H1 (cell line): ENCODE measurements around the gene SPATS2. TPM values are rescaled to one million over a fixed set of nuclear protein-coding genes. Genes with fewer than 3 reads are reported as not detected.
A peak's percentile ranks its signal among the peaks of the same experiment; 100 is the strongest.

Experiments
- CTCF ChIA-PET: fragments of 300-600 bp; sonication (Branson Sonifier 250); formaldehyde crosslinking; loops from one replicate; lab custom pipeline; 2021; ENCODE audit not compliant: partially characterized antibody; lab: Charles Lee
- POLR2A ChIA-PET: fragments of 300-600 bp; sonication (Branson Sonifier 250); formaldehyde crosslinking; loops from one replicate; lab custom pipeline; 2021; ENCODE audit warnings: inconsistent platforms; ENCODE audit not compliant: partially characterized antibody; lab: Charles Lee
- DNase-seq, 2 experiments: peaks; one replicate each; pipeline versions ENCODE4 v3.0.0 to v3.0.0-alpha.2; 2010 to 2022; ENCODE audit warnings: low spot score in 2 of 2, low read depth in 1 of 2, mixed read lengths in 1 of 2
- FAIRE-seq: peaks from 2 replicates; lab custom pipeline; 2011; peaks lifted over from hg19 to GRCh38; lab: Jason Lieb, UNC
- H2AFZ ChIP-seq: 2 replicates; pipeline ENCODE4 v1.8.1; 2012; ENCODE audit warnings: low read length, inconsistent platforms
- H2AK5ac ChIP-seq: 2 replicates; pipeline ENCODE4 v1.6.1; 2013; ENCODE audit warnings: low read depth, low read length
- H2BK120ac ChIP-seq: replicated peaks from 2 replicates; pipeline ENCODE3; 2013; ENCODE audit warnings: low read depth, low read length, inconsistent platforms
- H2BK12ac ChIP-seq: 2 replicates; pipeline ENCODE4 v1.6.1; 2013; ENCODE audit warnings: low read depth, low read length
- H2BK15ac ChIP-seq: 2 replicates; pipeline ENCODE4 v1.6.1; 2013; ENCODE audit warnings: low read length
- H2BK20ac ChIP-seq: 2 replicates; pipeline ENCODE4 v1.6.1; 2013; ENCODE audit warnings: low read length
- H2BK5ac ChIP-seq: 2 replicates; pipeline ENCODE4 v1.6.1; 2013; ENCODE audit warnings: low read depth, low read length
- H3K14ac ChIP-seq: 2 replicates; pipeline ENCODE4 v1.6.1; 2013; ENCODE audit warnings: inconsistent platforms; ENCODE audit not compliant: insufficient read length
- H3K18ac ChIP-seq: 2 replicates; pipeline ENCODE4 v1.6.1; 2013; ENCODE audit warnings: low read length; ENCODE audit errors: extremely low read depth
- H3K23ac ChIP-seq: 2 replicates; pipeline ENCODE4 v1.6.1; 2013; ENCODE audit warnings: inconsistent platforms; ENCODE audit not compliant: insufficient read length
- H3K23me2 ChIP-seq: 2 replicates; pipeline ENCODE4 v1.6.1; 2013; ENCODE audit warnings: low read depth, low read length
- H3K27ac ChIP-seq: 2 replicates; pipeline ENCODE4 v1.6.1; 2011; ENCODE audit warnings: low read depth, low read length, inconsistent platforms
- H3K27me3 ChIP-seq, 4 experiments: replicated peaks in 1 of 4; 1 replicate in 1 of 4; 2 replicates in 3 of 4; pipeline versions ENCODE4 v1.6.1 to v1.8.1; 2011 to 2013; ENCODE audit warnings: low read length in 3 of 4, mild to moderate bottlenecking in 3 of 4, inconsistent platforms in 2 of 4, mixed read lengths in 2 of 4, moderate library complexity in 1 of 4; ENCODE audit not compliant: control insufficient read depth in 3 of 4, insufficient read depth in 3 of 4; ENCODE audit errors: extremely low read depth in 1 of 4
- H3K36me3 ChIP-seq, 4 experiments: 2 replicates each; pipeline versions ENCODE4 v1.6.1 to v1.8.1; 2011 to 2013; ENCODE audit warnings: mild to moderate bottlenecking in 4 of 4, low read length in 3 of 4, moderate library complexity in 2 of 4, control low read depth in 1 of 4, inconsistent platforms in 1 of 4; ENCODE audit not compliant: insufficient read depth in 4 of 4, control insufficient read depth in 2 of 4
- H3K4ac ChIP-seq: replicated peaks from 2 replicates; pipeline ENCODE3; 2013; ENCODE audit warnings: low read length, low read depth, mixed read lengths, inconsistent platforms; ENCODE audit not compliant: insufficient read length
- H3K4me1 ChIP-seq, 4 experiments: replicated peaks in 1 of 4; 1 replicate in 1 of 4; 2 replicates in 3 of 4; pipeline versions ENCODE4 v1.6.1 to v1.8.1; 2011 to 2013; ENCODE audit warnings: low read length in 3 of 4, inconsistent platforms in 2 of 4, mixed read lengths in 1 of 4; ENCODE audit not compliant: insufficient read depth in 4 of 4, control insufficient read depth in 3 of 4
- H3K4me2 ChIP-seq, 2 experiments: 2 replicates each; pipeline versions ENCODE4 v1.6.1 to v1.8.1; 2011 to 2013; ENCODE audit warnings: low read depth in 2 of 2, low read length in 2 of 2, control low read depth in 1 of 2, inconsistent platforms in 1 of 2, mild to moderate bottlenecking in 1 of 2; ENCODE audit not compliant: insufficient read depth in 1 of 2
- H3K4me3 ChIP-seq, 4 experiments: fragments of 200-600, 300-600 bp in 1 of 4; sonication (generic), shearing (Covaris generic), sonication (Bioruptor Twin) in 1 of 4; 2 replicates each; pipeline versions ENCODE4 v1.5.1 to v1.8.1; 2011 to 2016; ENCODE audit warnings: low read length in 4 of 4, low read depth in 3 of 4, control low read depth in 2 of 4, inconsistent platforms in 2 of 4, mild to moderate bottlenecking in 2 of 4, mixed read lengths in 1 of 4, moderate library complexity in 1 of 4; ENCODE audit not compliant: insufficient read depth in 2 of 4; ENCODE audit errors: extremely low read depth in 1 of 4
- H3K56ac ChIP-seq: replicated peaks from 2 replicates; pipeline ENCODE3; 2013; ENCODE audit warnings: low read depth, mild to moderate bottlenecking, mixed read lengths, low read length, inconsistent platforms; ENCODE audit not compliant: insufficient read length
- H3K79me1 ChIP-seq: 2 replicates; pipeline ENCODE4 v1.6.1; 2013; ENCODE audit warnings: low read depth, low read length, control low read depth
- H3K79me2 ChIP-seq, 2 experiments: 2 replicates each; pipeline versions ENCODE4 v1.6.1 to v1.8.1; 2012 to 2013; ENCODE audit warnings: low read length in 2 of 2, mild to moderate bottlenecking in 2 of 2, inconsistent platforms in 1 of 2; ENCODE audit not compliant: insufficient read depth in 2 of 2, control insufficient read depth in 1 of 2
- H3K9ac ChIP-seq, 4 experiments: replicated peaks in 1 of 4; 1 replicate in 1 of 4; 2 replicates in 3 of 4; pipeline versions ENCODE4 v1.6.1 to v1.8.1; 2011 to 2013; ENCODE audit warnings: low read depth in 3 of 4, low read length in 3 of 4, control low read depth in 2 of 4, mild to moderate bottlenecking in 2 of 4, moderate library complexity in 2 of 4, inconsistent platforms in 1 of 4; ENCODE audit errors: extremely low read depth in 1 of 4
- H3K9me3 ChIP-seq, 2 experiments: 2 replicates each; pipeline versions ENCODE4 v1.6.1 to v1.8.1; 2012 to 2013; ENCODE audit warnings: mild to moderate bottlenecking in 2 of 2, moderate library complexity in 2 of 2, control low read depth in 1 of 2, inconsistent platforms in 1 of 2, low read depth in 1 of 2, low read length in 1 of 2, mixed read lengths in 1 of 2; ENCODE audit not compliant: insufficient read depth in 2 of 2
- H4K20me1 ChIP-seq, 2 experiments: replicated peaks in 1 of 2; 2 replicates each; pipeline versions ENCODE3 to v1.8.1; 2011 to 2013; ENCODE audit warnings: inconsistent platforms in 2 of 2, low read length in 2 of 2, mild to moderate bottlenecking in 1 of 2; ENCODE audit not compliant: insufficient read depth in 2 of 2, control insufficient read depth in 1 of 2
- H4K5ac ChIP-seq: 2 replicates; pipeline ENCODE4 v1.6.1; 2013; ENCODE audit warnings: low read length, low read depth, mixed read lengths, inconsistent platforms; ENCODE audit not compliant: insufficient read length
- H4K8ac ChIP-seq: 2 replicates; pipeline ENCODE4 v1.8.0; 2013; ENCODE audit warnings: mild to moderate bottlenecking, moderate library complexity, low read length, inconsistent platforms; ENCODE audit not compliant: insufficient read depth; ENCODE audit errors: extremely low read depth
- H4K91ac ChIP-seq: replicated peaks from 2 replicates; pipeline ENCODE3; 2013; ENCODE audit warnings: low read length, mixed read lengths, inconsistent platforms; ENCODE audit not compliant: insufficient read length
- ASH2L ChIP-seq: fragments of 200-600, 300-600 bp; sonication (generic); IDR thresholded peaks from one replicate; pipeline ENCODE4 v1.7.1; 2017; ENCODE audit warnings: low read length
- EP300 ChIP-seq, 2 experiments: IDR thresholded peaks; 1 replicate in 1 of 2; 2 replicates in 1 of 2; pipeline ENCODE4 v1.6.1; 2011 to 2012; ENCODE audit warnings: low read depth in 2 of 2, low read length in 2 of 2, mild to moderate bottlenecking in 2 of 2, borderline replicate concordance in 1 of 2, inconsistent platforms in 1 of 2, moderate library complexity in 1 of 2
- FOSL1 ChIP-seq: IDR thresholded peaks from 2 replicates; pipeline ENCODE4 v1.6.1; 2011; ENCODE audit warnings: mild to moderate bottlenecking, low read depth, low read length, moderate library complexity; ENCODE audit not compliant: insufficient read depth
- HDAC2 ChIP-seq, 2 experiments: fragments of 300-600 bp in 1 of 2; sonication (generic) in 1 of 2; IDR thresholded peaks; 2 replicates each; pipeline ENCODE4 v1.6.1; 2011 to 2012; ENCODE audit warnings: low read depth in 2 of 2, low read length in 2 of 2, mild to moderate bottlenecking in 2 of 2, moderate library complexity in 2 of 2, borderline replicate concordance in 1 of 2, inconsistent platforms in 1 of 2
- JUN ChIP-seq: IDR thresholded peaks from 2 replicates; pipeline ENCODE4 v1.6.1; 2011; ENCODE audit warnings: low read depth, mild to moderate bottlenecking, improper control_type of control experiment, low read length
- KDM5A ChIP-seq: fragments of 200-600 bp; IDR thresholded peaks from 2 replicates; pipeline ENCODE4 v1.7.1; 2012; ENCODE audit warnings: mild to moderate bottlenecking, low read length, inconsistent platforms, mixed read lengths
- PHF8 ChIP-seq: fragments of 200-600 bp; sonication (generic); conservative IDR thresholded peaks from 2 replicates; pipeline ENCODE4 v1.7.1; 2012; ENCODE audit warnings: low read depth, mild to moderate bottlenecking, inconsistent platforms, low read length, moderate library complexity
- POU5F1 ChIP-seq: IDR thresholded peaks from 2 replicates; pipeline ENCODE4 v1.6.1; 2011; ENCODE audit warnings: low read depth, mild to moderate bottlenecking, low read length, moderate library complexity
- RAD21 ChIP-seq, 2 experiments: IDR thresholded peaks in 1 of 2; conservative IDR thresholded peaks in 1 of 2; 2 replicates each; pipeline ENCODE4 v1.6.1; 2011; ENCODE audit warnings: low read depth in 2 of 2, low read length in 2 of 2, improper control_type of control experiment in 1 of 2, inconsistent platforms in 1 of 2, mild to moderate bottlenecking in 1 of 2, moderate library complexity in 1 of 2
- RBBP5 ChIP-seq: IDR thresholded peaks from 2 replicates; pipeline ENCODE4 v1.7.1; 2012; ENCODE audit warnings: low read depth, mild to moderate bottlenecking, inconsistent platforms, low read length, moderate library complexity, borderline replicate concordance
- SP2 ChIP-seq: IDR thresholded peaks from 2 replicates; pipeline ENCODE4 v1.6.1; 2012; ENCODE audit warnings: mild to moderate bottlenecking, low read length, inconsistent platforms
- SP4 ChIP-seq: IDR thresholded peaks from 2 replicates; pipeline ENCODE4 v1.6.1; 2012; ENCODE audit warnings: low read length, inconsistent platforms
- WGBS, 2 experiments: shearing (Covaris generic) in 1 of 2; methylation state at CpG; one replicate each; pipeline versions ENCODE4 v1.1.6 to v1.1.7; 2013 to 2015; ENCODE audit warnings: low lambda C conversion rate in 2 of 2, mixed read lengths in 2 of 2, inconsistent platforms in 1 of 2, low coverage in 1 of 2, missing lambda C conversion rate in 1 of 2; ENCODE audit not compliant: insufficient replicate concordance in 2 of 2, insufficient coverage in 1 of 2, insufficient read length in 1 of 2; ENCODE audit errors: extremely low coverage in 1 of 2, missing lambda C conversion rate in 1 of 2; 5-methylcytosine and 5-hydroxymethylcytosine counted together
- polyA plus RNA-seq, 7 experiments: library from polyadenylated mRNA; depleted of rRNA in 3 of 7; stranded (reverse) in 5 of 7; unstranded in 2 of 7; fragments of >200 nt in 5 of 7; fragments of 200-250 nt in 2 of 7; gene quantifications; 1 replicate in 5 of 7; 2 replicates in 1 of 7; 4 replicates in 1 of 7; pipeline versions ENCODE4 v1.2.1 to v1.2.3, GENCODE V29; 2011 to 2013; ENCODE audit warnings: missing spikeins in 2 of 7, mixed read lengths in 2 of 7
- total RNA-seq: library from RNA; stranded (reverse); fragmentation: NEBNext Ultra II Directional; extraction: Animal tissue kit (Norgen Biotek cat#: 25700); gene quantifications from 2 replicates; pipeline ENCODE4 v1.2.1, GENCODE V29; 2021

The SPATS2 gene
- total and polyA plus RNA-seq, 2 of the 8 experiments (the other 6 are each of a cell fraction or from before 2014, with no cell fraction given) = 19.2 to 24.5 TPM

- Histone ChIP-seq H3K14ac (no peak overlapping the region), H2BK5ac (no peak overlapping the region), H3K4me2 (peak overlapping the region in 1 of 2 experiments; percentile 72; a peak in 2 of 4 replicates), H4K20me1 (peaks cover 0 to 10% of the 10 kb centered on the region in 2 experiments), H2AFZ (no peak overlapping the region), H3K4me1 (no peaks in the 10 kb centered on the region; a peak in 3 of 7 replicates), H2BK12ac (no peak overlapping the region; the same call in 1 of the 2 replicates), H3K79me2 (peaks cover 0 to 30% of the 10 kb centered on the region in 2 experiments; a peak in 2 of 4 replicates), H4K8ac (peak overlapping the region; percentile 79; the same call in 1 of the 2 replicates), H2AK5ac (0 out of 2 replicates have a peak overlapping the region, but pooled peaks have one; percentile 15), H4K5ac (no peak overlapping the region), H3K27me3 (no peaks in the 10 kb centered on the region), H3K4me3 (peak overlapping the region in 1 of 4 experiments; percentile 92; a peak in 1 of 8 replicates), H2BK20ac (no peak overlapping the region), H3K9me3 (no peaks in the 10 kb centered on the region), H3K36me3 (peaks cover 15 to 32% (median 23%) of the 10 kb centered on the region in 4 experiments; a peak in 7 of 8 replicates), H2BK15ac (peak overlapping the region; percentile 88; the same call in 1 of the 2 replicates), H3K79me1 (peaks cover 14% of the 10 kb centered on the region), H4K91ac (no peak overlapping the region), H3K4ac (no peak overlapping the region), H3K18ac (no peak overlapping the region), H3K9ac (peak overlapping the region in 2 of 4 experiments; percentile 29 to 48; a peak in 4 of 7 replicates), H3K56ac (no peak overlapping the region), H3K23me2 (peaks cover 6% of the 10 kb centered on the region; the same call in 1 of the 2 replicates), H3K27ac (no peak overlapping the region), H3K23ac (no peak overlapping the region), H2BK120ac (no peak overlapping the region)
- WGBS, 2 experiments = 89% methylated on average over 13 of the region's 13 CpGs; no CpG with 5 or more reads in 1 of the 2 experiments
- ChIA-PET CTCF (interaction anchor here (1.1 to 7.7 kb wide), 8 partner anchors 8 to 235 kb away, joined by 3 to 115 read pairs (median 6); partner anchors contain the start of gene DNAJC22), POLR2A (interaction anchor here (0.7 to 9.1 kb wide), 11 partner anchors 9 to 548 kb away, joined by 3 to 72 read pairs (median 5); partner anchors contain the start of genes FAM186B and TMBIM6)
- DNase-seq (no peak), FAIRE-seq (no peak)
- no peak for TF ChIP-seq RAD21 (IDR thresholded peaks at IDR 0.05 in 1 of 2, conservative IDR thresholded peaks at IDR 0.05 in 1 of 2; ENCODE audit: low read depth in 2 of 2, low read length in 2 of 2)
- TF ChIP-seq ASH2L = no peak
- no peak for TF ChIP-seq HDAC2 (IDR thresholded peaks at IDR 0.05; ENCODE audit: borderline replicate concordance in 1 of 2, low read depth in 2 of 2, low read length in 2 of 2)
- TF ChIP-seq KDM5A = no peak
- TF ChIP-seq SP4 = no peak
- TF ChIP-seq POU5F1 = no peak
- TF ChIP-seq SP2 = no peak
- no peak for TF ChIP-seq FOSL1
- no peak for TF ChIP-seq JUN
- TF ChIP-seq PHF8 = no peak
- TF ChIP-seq RBBP5 = no peak
- TF ChIP-seq EP300 (IDR thresholded peaks at IDR 0.05; ENCODE audit: borderline replicate concordance in 1 of 2, low read depth in 2 of 2, low read length in 2 of 2) = no peak
Measured at GRCh38 chr12:49566361-49566760, 199.1 kb downstream of the SPATS2 start.
